ENCODE measurements around the gene LRRC14B.

Gene LRRC14B

GRCh38 chr5:158807-159447, 32.4 kb upstream of the LRRC14B start:
- Histone ChIP-seq H3K9me3 (ENCODE audit: control insufficient read depth, low read length) (no peaks in the 10 kb centered on the region), H3K4me3 (ENCODE audit: low read depth, low read length) (no peak overlapping the region), H3K4me1 (no peaks in the 10 kb centered on the region), H3K9ac (no peak overlapping the region), H3K36me3 (ENCODE audit: control insufficient read depth, insufficient read depth, low read length) (no peaks in the 10 kb centered on the region), H3K27ac (no peak overlapping the region), H3K27me3 (ENCODE audit: control insufficient read depth, insufficient read depth, low read length) (no peaks in the 10 kb centered on the region), H2AFZ (no peak overlapping the region), H3K79me2 (no peaks in the 10 kb centered on the region), H3K4me2 (ENCODE audit: low read length) (no peak overlapping the region)
- no peak for TF ChIP-seq CTCF (IDR thresholded peaks at IDR 0.05)

- H3K27me3 ChIP-seq (ENCODE audit: control insufficient read depth, insufficient read depth, low read length), result no peaks in the 10 kb centered on the region
- H3K4me1 ChIP-seq, result no peaks in the 10 kb centered on the region
- no peaks in the 10 kb centered on the region for H3K9me3 ChIP-seq (ENCODE audit: control insufficient read depth, low read length)
- H3K27ac ChIP-seq, result no peak overlapping the region
- no peak overlapping the region for H3K9ac ChIP-seq
- no peak for TF ChIP-seq CTCF (IDR thresholded peaks at IDR 0.05)
- H3K36me3 ChIP-seq (ENCODE audit: control insufficient read depth, insufficient read depth, low read length), result no peaks in the 10 kb centered on the region
- H3K4me3 ChIP-seq (ENCODE audit: low read depth, low read length), result no peak overlapping the region
- no peaks in the 10 kb centered on the region for H3K79me2 ChIP-seq
- no peak overlapping the region for H3K4me2 ChIP-seq (ENCODE audit: low read length)
- H2AFZ ChIP-seq, result no peak overlapping the region
Measured at GRCh38 chr5:159448-160172, 31.7 kb upstream of the LRRC14B start.

- Histone ChIP-seq H3K4me2 (ENCODE audit: low read length) (no peak overlapping the region), H3K4me3 (ENCODE audit: low read depth, low read length) (no peak overlapping the region), H3K79me2 (no peaks in the 10 kb centered on the region), H3K4me1 (no peaks in the 10 kb centered on the region), H3K9ac (no peak overlapping the region), H3K9me3 (ENCODE audit: control insufficient read depth, low read length) (no peaks in the 10 kb centered on the region), H3K27ac (no peak overlapping the region), H3K36me3 (ENCODE audit: control insufficient read depth, insufficient read depth, low read length) (no peaks in the 10 kb centered on the region), H3K27me3 (ENCODE audit: control insufficient read depth, insufficient read depth, low read length) (no peaks in the 10 kb centered on the region), H2AFZ (no peak overlapping the region)
- TF ChIP-seq CTCF (IDR thresholded peaks at IDR 0.05), result no peak
Measured at GRCh38 chr5:160173-160510, 31.2 kb upstream of the LRRC14B start.

GRCh38 chr5:160921-161802, 30.1 kb upstream of the LRRC14B start:
- H3K27ac ChIP-seq, result no peak overlapping the region
- no peaks in the 10 kb centered on the region for H3K9me3 ChIP-seq (ENCODE audit: control insufficient read depth, low read length)
- no peak for TF ChIP-seq CTCF (IDR thresholded peaks at IDR 0.05)
- H3K4me2 ChIP-seq (ENCODE audit: low read length), result no peak overlapping the region
- H3K36me3 ChIP-seq (ENCODE audit: control insufficient read depth, insufficient read depth, low read length), result no peaks in the 10 kb centered on the region
- no peak overlapping the region for H3K9ac ChIP-seq
- H3K4me3 ChIP-seq (ENCODE audit: low read depth, low read length), result no peak overlapping the region
- H3K27me3 ChIP-seq (ENCODE audit: control insufficient read depth, insufficient read depth, low read length), result no peaks in the 10 kb centered on the region
- H3K79me2 ChIP-seq, result no peaks in the 10 kb centered on the region
- H2AFZ ChIP-seq, result no peak overlapping the region
- no peaks in the 10 kb centered on the region for H3K4me1 ChIP-seq

All from parathyroid adenoma (tissue), 2 donors.